Vagina (tissue), 2 donors: ENCODE results near the gene NUDT10. TPM values are rescaled to one million over a fixed set of nuclear protein-coding genes. Genes with fewer than 3 reads are reported as not detected.
"Not testable (repeated sequence)": the region's sequence is repeated elsewhere in the genome, so short reads cannot be mapped to it uniquely, and the experiment has no call there.

Experiments
- DNase-seq, 2 donors: peaks; one replicate each; pipeline ENCODE4 v3.0.0-alpha.2; 2017; ENCODE audit errors: extremely low spot score in 2 of 2
- H3K27ac ChIP-seq: fragments of 200-600 bp; sonication (generic); one replicate; pipeline ENCODE4 v1.5.1; 2019
- H3K27me3 ChIP-seq: fragments of 200-600 bp; sonication (generic); one replicate; pipeline ENCODE4 v1.5.1; 2019
- H3K36me3 ChIP-seq, 2 donors: fragments of 200-600 bp; sonication (generic); one replicate each; pipeline ENCODE4 v1.5.1; 2017 to 2019
- H3K4me1 ChIP-seq: fragments of 200-600 bp; sonication (generic); one replicate; pipeline ENCODE4 v1.5.1; 2019
- H3K4me3 ChIP-seq, 2 donors: fragments of 200-600 bp; sonication (generic); 1 replicate in 1 of 2; 2 replicates in 1 of 2; pipeline ENCODE4 v1.5.1; 2016 to 2019
- H3K9me3 ChIP-seq: fragments of 200-600 bp; sonication (generic); one replicate; pipeline ENCODE4 v1.5.1; 2019
- CTCF ChIP-seq, 3 experiments: fragments of 450-650 bp in 2 of 3; fragments of 200-600 bp in 1 of 3; sonication (generic) in 1 of 3; IDR thresholded peaks; one replicate each; pipeline ENCODE4 v1.5.1; 2017 to 2019; ENCODE audit warnings: antibody characterized with exemption in 3 of 3, mild to moderate bottlenecking in 2 of 3, moderate library complexity in 2 of 3
- POLR2A ChIP-seq, 2 donors: fragments of 450-650 bp; IDR thresholded peaks; one replicate each; pipeline ENCODE4 v1.6.1; 2017; ENCODE audit warnings: antibody characterized with exemption in 2 of 2, mild to moderate bottlenecking in 2 of 2, moderate library complexity in 2 of 2
- POLR2AphosphoS5 ChIP-seq, 2 donors: sonication (generic); formaldehyde crosslinking; IDR thresholded peaks; one replicate each; pipeline ENCODE4 v1.9.0; 2017; ENCODE audit warnings: antibody characterized with exemption in 2 of 2, mild to moderate bottlenecking in 2 of 2, low read depth in 1 of 2; ENCODE audit not compliant: insufficient read depth in 1 of 2
- intact Hi-C: fragments of 100-400 bp; cut with DNase I; formaldehyde crosslinking; loops from one replicate; pipeline ENCODE4 v1.15.1; 2023
- total RNA-seq: library from RNA; depleted of rRNA; stranded (reverse); fragments of >200 nt; gene quantifications from one replicate; pipeline ENCODE4 v1.2.3, GENCODE V29; 2016

NUDT10 gene
- total RNA-seq, 1 donor from 2014 or later: 15.5 TPM

DNA sequence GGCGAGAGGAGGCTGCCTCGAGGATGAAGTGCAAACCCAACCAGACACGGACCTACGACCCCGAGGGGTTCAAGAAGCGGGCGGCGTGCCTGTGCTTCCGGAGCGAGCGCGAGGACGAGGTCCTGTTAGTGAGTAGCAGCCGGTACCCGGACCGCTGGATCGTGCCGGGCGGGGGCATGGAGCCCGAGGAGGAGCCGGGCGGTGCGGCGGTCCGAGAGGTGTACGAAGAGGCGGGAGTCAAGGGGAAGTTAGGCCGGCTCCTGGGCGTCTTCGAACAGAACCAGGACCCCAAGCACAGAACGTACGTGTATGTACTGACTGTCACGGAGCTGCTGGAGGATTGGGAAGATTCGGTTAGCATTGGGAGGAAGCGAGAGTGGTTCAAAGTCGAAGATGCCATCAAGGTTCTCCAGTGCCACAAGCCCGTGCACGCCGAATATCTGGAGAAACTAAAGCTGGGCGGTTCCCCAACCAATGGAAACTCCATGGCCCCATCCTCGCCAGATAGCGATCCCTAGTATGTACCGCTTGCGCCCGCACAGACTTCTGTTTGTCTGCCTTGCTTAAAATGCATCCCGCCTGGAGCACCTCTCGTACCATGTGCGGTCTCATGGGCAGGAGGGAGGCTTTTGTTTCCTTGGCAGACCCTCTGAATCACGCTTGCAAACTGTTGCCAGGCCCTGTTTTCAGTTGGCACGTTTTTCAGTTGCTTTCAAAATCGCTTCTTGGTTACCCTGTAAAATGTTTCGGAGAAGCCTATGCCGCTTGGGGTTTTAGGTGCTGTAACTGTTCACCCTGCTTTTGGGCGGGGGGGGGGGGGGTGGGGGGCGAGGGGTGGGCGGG lies 542 bp downstream of the NUDT10 start:
- H3K4me1 ChIP-seq, H3K27ac ChIP-seq, H3K36me3 ChIP-seq, H3K27me3 ChIP-seq, DNase-seq, H3K9me3 ChIP-seq, intact Hi-C loops: not testable (repeated sequence)
- peak in 1 of 2 donors; percentile 16 for TF ChIP-seq POLR2AphosphoS5 (IDR thresholded peaks at IDR 0.05; ENCODE audit: insufficient read depth in 1 of 2, low read depth in 1 of 2)
- H3K4me3 ChIP-seq: peak overlapping the region; percentile 38 to 43

- H3K4me1 ChIP-seq: no peaks in the 10 kb centered on the region
- intact Hi-C loops: no loop called here
- TF ChIP-seq POLR2AphosphoS5 (IDR thresholded peaks at IDR 0.05; ENCODE audit: insufficient read depth in 1 of 2, low read depth in 1 of 2) (no peak), POLR2A (IDR thresholded peaks at IDR 0.05) (no peak), CTCF (IDR thresholded peaks at IDR 0.05) (no peak)
- H3K27ac ChIP-seq: no peak overlapping the region
- DNase-seq: no peak
- H3K36me3 ChIP-seq: no peaks in the 10 kb centered on the region
- H3K4me3 ChIP-seq: no peak overlapping the region
- H3K9me3 ChIP-seq: no peaks in the 10 kb centered on the region
- H3K27me3 ChIP-seq: no peaks in the 10 kb centered on the region
Observed at GRCh38 chrX:51334276-51334675, 1.7 kb downstream of the NUDT10 start.

DNA sequence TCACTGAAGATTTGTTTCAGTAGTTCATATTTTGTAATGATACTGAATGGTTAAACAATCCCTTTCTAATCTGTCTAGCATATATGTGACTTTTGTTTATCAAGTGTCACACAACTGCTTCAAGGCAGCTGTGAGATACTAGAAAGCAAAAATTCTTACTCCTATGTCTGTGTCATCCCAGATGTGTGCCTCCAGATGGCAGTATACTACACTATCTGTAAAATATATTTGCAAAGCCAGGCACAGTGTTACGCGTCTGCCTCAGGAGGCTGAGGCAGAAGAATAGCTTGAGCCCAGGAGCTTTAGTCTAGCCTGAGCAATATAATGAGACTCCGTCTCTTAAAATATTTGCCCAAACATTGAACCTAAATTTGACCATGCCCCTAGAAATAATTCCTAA lies 4.0 kb downstream of the NUDT10 start:
- Histone ChIP-seq H3K9me3 (no peaks in the 10 kb centered on the region), H3K27me3 (no peaks in the 10 kb centered on the region), H3K36me3 (no peaks in the 10 kb centered on the region), H3K4me3 (no peak overlapping the region), H3K4me1 (no peaks in the 10 kb centered on the region), H3K27ac (no peak overlapping the region)
- intact Hi-C loops: no loop called here
- TF ChIP-seq POLR2A (IDR thresholded peaks at IDR 0.05) (no peak), POLR2AphosphoS5 (IDR thresholded peaks at IDR 0.05; ENCODE audit: insufficient read depth in 1 of 2, low read depth in 1 of 2) (no peak), CTCF (IDR thresholded peaks at IDR 0.05) (no peak)
- DNase-seq: no peak

DNA sequence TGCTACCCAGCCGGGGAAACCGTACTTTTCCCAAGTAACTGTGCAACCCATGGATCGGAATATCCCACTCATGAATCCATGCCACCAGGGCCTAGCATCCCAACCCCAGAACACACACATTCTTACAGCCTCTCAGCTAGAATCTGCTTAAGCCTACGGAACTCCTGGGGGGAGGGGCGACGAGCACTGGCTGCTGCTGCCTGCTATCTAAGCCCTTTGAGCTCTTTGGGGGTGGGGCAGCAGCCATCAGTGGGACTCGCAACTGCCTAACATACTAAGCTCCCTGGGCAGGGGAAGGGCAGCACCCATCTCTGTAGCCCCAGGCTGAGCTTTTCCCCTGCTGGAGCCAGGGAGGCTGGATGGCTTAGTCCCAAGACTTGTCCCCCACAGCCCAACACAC lies 28.6 kb downstream of the NUDT10 start:
- Histone ChIP-seq H3K36me3 (no peaks in the 10 kb centered on the region), H3K27ac (no peak overlapping the region), H3K4me3 (no peak overlapping the region), H3K9me3 (no peaks in the 10 kb centered on the region), H3K4me1 (no peaks in the 10 kb centered on the region), H3K27me3 (no peaks in the 10 kb centered on the region)
- no peak for DNase-seq
- TF ChIP-seq POLR2AphosphoS5 (IDR thresholded peaks at IDR 0.05; ENCODE audit: insufficient read depth in 1 of 2, low read depth in 1 of 2): no peak
- TF ChIP-seq POLR2A (IDR thresholded peaks at IDR 0.05): no peak
- intact Hi-C loops: no loop called here

GRCh38 chrX:51376672-51377071 lies 44.0 kb downstream of the NUDT10 start:
- intact Hi-C loops: no loop called here
- Histone ChIP-seq H3K27me3 (no peaks in the 10 kb centered on the region), H3K36me3 (no peaks in the 10 kb centered on the region), H3K9me3 (no peaks in the 10 kb centered on the region), H3K27ac (no peak overlapping the region), H3K4me1 (no peaks in the 10 kb centered on the region), H3K4me3 (no peak overlapping the region)
- DNase-seq: no peak
- TF ChIP-seq POLR2A (IDR thresholded peaks at IDR 0.05): no peak
- no peak for TF ChIP-seq CTCF (IDR thresholded peaks at IDR 0.05)
- TF ChIP-seq POLR2AphosphoS5 (IDR thresholded peaks at IDR 0.05; ENCODE audit: insufficient read depth in 1 of 2, low read depth in 1 of 2): no peak

Other genes with a start within 250 kb of the NUDT10 start
- gene NUDT11, start 163.8 kb downstream of the NUDT10 start, total RNA-seq: 1.5 TPM